GM21360 (cell line): ENCODE measurements around the gene RFC5.
"Not testable (repeated sequence)": the region's sequence is repeated elsewhere in the genome, so short reads cannot be mapped to it uniquely, and the experiment has no call there.

Experiments used
- ATAC-seq: cut with Tn5 transposase; IDR thresholded peaks from one replicate; pipeline ENCODE4 v1.9.1; 2021; ENCODE audit warnings: mild to moderate bottlenecking, moderate library complexity; ENCODE audit not compliant: unreplicated experiment

Gene RFC5

DNA sequence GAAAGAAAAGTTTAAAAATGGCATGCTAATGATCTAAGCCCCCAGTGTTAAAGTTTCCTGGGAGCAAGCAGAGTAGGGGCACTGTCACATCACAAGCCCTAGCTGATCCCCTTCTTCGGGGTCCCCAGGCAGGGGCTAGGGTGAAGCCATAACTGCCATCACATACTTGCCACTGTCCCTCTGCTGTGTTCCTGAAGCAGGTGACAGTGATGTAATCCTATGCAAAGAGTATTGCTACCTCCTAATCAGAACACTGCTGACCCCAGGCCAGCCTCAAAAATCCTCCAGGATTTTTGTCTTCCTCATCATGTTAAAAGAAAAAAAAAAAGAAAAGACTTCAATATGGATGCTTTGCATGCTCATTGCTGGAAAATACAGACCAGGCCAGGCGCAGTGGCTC is 1.2 kb upstream of the RFC5 start:
- no peak for ATAC-seq

DNA sequence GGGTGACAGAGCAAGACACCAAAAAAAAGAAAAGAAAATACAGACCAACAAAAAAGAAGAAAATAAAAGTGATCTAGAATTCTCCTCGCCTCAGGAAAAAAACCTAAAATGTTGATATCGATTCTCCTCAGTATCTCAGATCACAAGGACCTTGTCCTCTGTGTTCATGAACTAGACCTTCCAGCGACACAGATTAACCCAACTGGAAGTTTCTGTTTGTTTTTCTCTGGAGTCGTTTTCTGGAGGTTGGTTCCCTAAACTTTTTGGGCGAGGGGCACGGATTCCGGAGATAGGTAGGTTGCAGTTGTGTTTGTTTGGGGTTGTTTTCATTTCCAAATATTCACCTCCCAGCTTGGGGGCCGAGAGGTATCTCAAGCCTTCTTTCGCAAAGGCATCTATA is 559 bp upstream of the RFC5 start:
- no peak for ATAC-seq

DNA sequence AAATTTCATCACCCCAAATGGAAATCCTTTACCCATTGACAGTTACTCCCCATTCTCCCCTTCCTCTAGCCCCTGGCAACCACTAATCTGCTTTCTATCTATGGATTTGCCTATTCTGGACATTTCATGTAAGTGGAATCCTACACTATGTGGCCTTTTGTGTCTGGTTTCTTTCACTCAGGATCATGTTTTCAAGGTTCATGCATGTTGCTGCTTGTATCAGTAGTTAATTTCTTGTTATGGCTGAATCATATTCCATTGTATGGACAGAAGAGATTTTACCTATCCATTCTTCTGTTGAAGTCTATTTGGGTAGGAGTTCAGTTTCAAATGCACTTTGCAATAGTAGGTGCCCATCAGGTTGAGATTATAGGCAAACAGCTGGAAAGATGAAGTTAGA is 1.4 kb downstream of the RFC5 start:
- ATAC-seq, result no peak

DNA sequence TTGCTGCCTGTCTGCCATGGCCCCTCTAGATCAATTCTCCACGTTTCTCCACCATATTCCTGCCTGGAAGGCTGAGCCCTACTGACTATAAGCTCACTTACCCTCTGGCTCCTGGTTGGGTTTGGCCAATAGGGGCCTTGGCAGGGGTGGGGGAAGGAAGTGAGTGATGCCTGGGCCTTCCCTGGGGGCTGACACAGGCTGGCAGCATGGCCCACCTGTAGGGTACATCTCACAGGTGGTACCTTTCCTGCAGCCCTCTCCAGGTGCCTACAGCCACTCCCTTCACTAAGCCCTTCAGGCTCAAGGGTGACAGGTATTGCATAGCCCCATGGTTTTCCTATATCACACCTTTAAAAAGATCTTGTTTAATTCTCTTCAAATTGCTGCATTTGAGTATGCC is 3.5 kb downstream of the RFC5 start:
- ATAC-seq, result no peak

DNA sequence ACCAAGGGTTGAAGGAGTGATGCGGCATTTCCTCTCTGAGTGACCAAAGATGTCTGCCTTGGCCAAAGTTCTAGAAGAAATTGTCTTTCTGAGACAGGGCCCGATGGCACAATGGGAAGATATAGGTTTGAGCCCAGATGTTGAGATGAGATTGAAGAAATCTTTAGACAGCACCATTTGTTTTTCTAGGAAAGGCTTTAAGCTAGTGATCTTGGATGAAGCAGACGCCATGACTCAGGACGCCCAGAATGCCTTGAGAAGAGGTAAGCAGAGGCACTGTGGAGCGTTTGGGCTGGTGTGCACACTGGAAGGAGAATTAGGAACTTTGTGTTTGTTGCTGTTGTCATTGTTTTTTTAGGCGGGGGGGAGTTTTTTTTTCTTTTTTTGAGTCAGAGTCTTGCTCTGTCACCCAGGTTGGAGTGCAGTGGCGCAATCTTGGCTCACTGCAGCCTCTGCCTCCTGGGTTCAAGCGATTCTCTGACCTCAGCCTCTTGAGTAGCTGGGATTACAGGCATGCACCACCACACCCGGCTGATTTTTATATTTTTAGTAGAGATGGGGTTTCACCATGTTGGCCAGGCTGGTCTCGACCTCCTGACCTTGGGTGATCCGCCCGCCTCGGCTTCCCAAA is 5.7 kb downstream of the RFC5 start:
- ATAC-seq, result not testable (repeated sequence)

DNA sequence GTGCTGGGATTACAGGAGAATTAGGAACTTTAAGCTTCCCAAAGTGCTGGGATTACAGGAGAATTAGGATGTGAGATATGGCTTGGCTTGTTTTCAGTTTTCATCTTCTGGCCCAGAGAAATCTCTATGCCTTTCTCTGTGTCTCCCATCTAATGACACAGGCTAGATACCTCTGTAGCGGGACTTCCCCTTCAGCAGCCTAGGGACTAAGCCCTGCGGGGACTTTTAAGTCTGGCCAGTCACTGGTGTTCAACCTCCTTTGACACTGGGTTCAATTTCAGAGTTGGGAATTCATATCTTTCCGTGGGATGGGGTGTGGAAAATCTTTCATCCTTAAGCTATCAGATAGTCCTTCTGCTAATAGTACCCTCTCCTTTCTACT is 6.2 kb downstream of the RFC5 start:
- no peak for ATAC-seq

DNA sequence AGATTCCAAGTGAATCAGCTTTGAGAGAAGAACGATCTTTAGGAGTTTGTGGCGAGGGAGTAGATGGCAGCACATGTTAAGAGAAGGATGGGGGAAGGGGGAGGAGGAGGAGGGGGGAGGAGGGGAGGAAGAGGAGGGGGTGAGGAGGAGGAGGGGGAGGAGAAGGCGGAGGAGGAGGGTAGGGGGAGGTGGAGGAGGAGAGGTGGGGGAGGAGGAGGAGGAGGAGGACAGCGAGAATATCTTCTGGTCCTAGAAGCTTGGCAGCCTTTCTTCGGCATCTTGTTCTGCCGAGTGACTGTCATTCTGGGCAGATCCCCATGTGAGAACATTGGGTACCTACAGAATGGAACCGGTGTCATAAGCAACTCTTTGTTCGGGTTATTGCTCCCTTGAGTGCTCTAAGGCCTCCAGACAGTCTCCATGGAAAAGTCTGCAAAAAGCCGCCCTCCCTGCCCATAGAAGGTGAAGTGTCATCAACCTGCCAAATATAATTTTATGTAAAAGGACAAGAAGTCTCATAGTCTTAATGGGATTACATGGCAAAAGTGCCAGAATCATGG is 6.9 kb downstream of the RFC5 start:
- no peak for ATAC-seq

DNA sequence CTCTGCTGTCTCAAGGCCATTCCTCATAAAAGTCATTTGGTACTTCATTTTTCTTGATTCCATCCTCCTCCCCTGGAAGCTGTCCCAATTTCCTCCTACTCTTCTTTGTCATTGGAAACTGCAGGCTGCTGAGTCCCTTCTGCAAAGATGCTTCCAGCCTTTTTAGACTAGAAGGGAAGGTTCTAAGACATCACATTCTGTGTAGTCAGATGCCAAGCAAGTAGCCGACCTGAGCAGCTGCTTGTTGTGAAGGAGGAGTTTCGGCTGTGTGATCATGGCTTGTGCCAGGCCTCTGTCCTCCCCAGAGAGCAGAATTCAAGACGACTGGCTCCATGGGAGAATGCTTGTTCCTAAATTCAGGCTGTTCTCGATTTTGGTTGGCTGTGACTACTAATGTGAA is 8.7 kb downstream of the RFC5 start:
- no peak for ATAC-seq

DNA sequence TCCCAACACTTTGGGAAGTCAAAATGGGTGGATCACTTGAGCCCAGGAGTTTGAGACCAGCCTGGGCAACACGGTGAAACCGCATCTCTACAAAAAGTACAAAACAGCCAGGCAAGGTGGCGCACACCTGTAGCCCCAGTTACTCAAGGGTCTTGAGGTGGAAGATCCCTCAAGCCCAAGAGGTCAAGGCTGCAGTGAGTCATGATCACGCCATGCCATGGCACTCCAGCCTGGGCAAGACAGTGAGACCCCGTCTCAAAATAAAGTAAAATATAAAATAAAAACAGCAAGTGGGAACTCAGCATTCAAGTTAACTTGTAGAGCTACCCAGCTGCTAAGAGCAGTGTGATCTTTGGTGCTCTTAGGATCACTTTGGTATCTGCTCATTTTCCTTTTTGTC is 12.7 kb downstream of the RFC5 start:
- ATAC-seq, result no peak

DNA sequence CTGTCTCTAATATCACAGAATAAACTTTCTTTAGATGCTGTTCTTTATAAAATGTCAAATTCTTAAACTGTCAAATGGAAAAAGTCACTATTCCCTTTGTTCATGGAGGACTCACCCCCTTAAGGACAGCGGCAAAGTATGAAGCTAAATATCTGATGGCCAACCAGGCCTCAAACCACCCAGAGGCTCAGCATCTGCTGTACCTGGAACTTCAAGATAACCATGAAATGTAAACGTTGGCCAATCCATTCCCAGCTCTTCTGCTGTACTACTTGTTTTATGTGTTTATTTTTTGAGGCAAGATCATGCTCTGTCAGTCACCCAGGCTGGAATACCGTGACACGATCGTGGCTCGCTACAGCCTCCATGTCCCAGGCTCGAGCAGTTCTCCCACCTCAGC is 15.7 kb downstream of the RFC5 start:
- no peak for ATAC-seq

DNA sequence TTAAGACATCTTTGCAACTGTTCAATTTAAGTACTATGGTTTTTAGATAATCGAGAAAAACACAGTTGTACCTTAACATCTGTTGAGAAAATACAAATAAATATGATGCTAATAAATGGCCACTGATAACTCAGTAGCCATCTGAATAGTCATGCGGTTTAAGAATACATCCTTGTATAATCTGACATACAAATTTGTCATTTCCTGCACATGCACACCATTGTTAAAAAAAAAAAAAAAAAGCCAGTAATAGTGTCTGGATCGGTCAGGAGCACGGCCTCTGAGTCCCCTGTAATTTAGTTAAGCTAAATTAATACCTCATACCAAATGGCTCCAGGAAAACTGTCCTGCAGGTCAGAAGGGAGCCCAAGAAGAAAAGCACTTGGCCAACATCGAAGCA is 16.8 kb downstream of the RFC5 start:
- ATAC-seq, result no peak

DNA sequence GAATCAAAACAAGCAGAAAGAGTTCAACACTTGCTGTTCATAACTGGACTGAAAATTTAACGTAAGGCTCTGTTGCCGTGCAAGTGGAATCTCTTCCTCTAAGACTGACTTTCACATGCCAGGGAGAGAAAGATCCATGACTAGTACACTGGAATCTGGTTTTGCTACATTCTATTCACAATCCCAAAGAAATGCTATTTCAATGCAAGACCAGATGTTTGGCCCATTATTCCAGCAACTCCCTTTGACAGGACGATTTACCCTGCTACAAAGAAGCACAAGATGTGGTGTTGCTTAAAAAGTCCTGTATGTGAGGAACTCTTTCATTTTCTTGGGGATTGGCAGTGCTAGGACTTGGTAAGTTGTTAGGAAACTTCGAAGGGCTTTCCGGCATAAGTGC is 17.4 kb downstream of the RFC5 start:
- ATAC-seq, result no peak

DNA sequence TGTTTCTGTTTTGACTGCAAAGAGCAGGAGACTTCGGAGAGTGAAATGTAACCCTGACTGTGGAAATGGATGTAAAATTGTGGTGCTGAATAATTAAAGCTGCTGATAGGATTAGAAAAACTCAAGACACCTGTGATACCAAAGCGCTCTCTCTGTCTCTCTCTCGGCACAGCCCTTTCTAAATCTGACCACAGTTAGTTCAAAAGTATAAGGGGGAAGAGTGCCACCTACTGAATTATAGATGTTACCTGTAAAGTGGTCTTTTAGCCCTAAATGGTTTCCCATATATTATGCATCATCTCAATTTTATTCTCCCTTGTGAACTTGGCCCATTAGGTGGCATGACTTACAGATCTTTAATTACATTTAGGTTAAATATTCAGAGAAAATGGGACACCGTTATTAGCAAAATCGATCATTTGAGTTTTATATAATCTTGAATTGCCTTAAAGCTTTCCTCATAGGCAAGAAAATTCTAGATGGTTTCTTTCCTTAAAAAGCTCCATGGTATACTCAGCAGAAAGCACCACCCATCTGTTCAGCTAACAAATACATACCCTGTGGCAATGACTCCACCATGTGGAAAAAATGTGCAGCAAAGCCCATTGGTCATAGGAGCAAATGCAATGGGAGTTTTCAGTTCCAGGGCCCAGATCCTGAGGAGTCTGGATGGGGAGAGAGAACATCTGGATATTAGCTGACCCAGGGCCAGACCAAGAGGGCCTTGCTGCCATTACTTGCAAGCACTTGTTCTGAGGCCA is 18.1 kb downstream of the RFC5 start:
- no peak for ATAC-seq

DNA sequence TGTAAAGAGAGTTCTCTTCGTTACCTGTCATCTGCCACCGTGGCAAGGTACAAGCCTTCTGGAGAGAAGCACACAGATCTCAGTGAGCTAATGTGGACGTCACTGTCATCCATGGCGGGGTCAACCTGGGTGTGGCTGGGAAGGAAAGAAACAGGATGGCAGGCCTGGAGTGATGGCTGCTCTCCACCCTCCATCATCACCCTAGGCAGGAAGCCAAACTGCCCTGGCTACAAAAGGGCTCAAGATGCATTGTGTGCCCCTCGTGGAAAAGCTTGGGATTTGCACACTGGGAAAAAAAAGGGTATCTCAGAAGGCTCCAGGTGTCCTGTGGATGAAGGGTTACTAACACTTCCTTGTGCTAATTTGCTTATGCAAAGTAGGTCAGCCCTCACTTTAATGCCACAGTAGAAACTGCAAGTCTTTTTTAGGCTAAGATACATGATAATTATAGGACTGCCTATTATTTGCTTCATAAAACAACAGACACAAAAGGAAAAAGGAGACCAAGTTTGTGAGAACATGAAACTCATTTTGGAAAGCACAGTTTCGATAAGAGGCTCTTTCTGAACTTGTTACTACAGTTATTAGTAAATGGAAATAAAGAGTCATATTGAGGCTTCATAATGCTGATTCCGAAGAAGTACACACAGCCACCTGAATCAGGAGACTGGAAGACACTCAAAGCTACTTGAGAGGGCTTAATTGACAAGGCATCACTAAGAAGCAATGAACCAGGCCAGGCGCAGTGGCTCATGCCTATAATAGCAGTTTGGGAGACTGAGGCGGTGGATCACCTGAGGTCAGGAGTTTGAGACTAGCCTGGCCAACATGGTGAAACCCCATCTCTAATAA is 18.9 kb downstream of the RFC5 start:
- peak; percentile 88 for ATAC-seq

DNA sequence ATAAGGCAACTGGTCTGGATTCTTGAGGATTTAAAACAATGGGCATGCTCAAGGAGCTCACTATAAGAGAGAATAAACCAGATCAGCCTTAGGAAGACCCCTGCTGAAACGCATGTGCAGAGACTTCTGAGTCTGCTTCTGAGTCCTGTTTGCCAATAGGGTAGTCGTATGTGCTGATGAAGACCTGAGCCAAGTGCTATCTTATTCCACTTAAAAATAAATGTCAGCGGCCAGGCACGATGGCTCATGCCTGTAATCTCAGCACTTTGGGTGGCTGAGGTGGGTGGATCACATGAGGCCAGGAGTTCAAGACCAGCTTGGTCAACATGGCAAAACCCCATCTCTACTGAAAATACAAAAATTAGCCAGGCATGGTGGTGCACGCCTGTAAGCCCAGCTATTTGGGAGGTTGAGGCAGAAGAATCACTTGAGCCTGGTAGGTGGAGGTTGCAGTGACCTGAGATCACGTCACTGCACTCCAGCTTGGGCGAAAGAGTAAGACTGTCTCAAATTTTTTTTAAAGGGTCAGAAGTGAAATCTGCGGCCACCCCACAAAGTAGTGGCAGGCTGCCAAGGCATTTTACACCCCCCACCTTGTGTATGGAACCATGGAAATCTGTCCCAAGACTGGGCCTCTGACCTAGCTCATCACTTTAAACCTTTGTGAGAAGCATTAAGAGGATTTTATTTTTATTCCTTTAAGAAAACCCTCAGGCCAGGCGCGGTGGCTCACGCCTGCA is 20.3 kb downstream of the RFC5 start:
- no peak for ATAC-seq

DNA sequence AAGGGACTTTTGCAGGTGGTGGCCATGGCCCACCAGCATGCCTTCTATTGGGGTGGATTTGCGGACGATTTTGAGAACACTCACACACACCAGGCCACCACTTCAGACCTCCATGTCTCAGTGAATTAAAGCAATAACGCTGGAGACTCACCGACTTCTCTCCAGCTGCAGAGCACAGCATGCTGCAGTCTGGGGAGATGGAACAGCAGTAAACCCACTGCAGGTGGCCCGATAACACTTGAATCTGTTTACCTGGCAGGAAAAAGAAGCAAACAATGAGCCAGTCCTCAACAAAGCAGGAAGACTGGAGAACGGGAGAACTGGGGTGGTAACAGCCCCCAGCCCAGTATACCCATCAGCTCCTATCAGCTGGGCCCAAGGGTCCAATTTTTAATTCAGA is 21.6 kb downstream of the RFC5 start:
- ATAC-seq, result no peak

DNA sequence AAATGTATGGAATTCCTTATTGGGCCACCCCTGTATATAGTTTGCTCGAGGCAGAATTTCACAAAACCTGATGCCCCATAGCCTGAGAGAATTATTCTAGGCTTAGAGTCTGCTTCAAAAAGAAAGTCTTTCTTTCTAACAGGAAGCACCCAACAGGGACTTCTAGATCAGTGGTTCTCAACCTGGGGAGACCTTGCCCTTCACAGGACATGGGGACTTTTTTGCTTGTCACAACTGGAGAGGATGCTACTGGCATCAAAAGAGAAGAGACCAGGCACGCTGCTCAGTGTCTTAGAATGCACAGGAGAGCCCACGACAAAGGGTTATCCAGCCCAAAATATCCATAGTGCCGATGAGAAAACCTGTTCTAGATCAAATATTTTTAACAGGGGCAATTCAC is 25.6 kb downstream of the RFC5 start:
- no peak for ATAC-seq

DNA sequence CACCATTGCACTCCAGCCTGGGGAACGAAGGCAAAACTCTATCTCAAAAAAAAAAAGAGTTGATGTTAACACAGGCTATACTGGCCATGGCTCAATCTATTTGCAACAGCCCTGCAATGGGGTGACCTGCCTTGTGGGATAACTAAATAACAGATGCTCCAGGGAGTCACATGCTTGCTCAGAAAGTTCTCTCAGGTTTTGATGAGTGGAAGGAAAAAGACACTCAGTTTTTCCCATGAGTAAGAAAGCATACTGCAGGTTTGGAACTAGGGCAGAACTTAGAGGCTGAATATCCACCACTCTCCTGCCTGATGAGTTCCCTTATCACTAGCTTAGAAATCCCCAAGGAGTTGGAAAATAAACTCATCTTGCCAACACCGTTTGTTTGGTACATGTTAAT is 27.6 kb downstream of the RFC5 start:
- no peak for ATAC-seq

DNA sequence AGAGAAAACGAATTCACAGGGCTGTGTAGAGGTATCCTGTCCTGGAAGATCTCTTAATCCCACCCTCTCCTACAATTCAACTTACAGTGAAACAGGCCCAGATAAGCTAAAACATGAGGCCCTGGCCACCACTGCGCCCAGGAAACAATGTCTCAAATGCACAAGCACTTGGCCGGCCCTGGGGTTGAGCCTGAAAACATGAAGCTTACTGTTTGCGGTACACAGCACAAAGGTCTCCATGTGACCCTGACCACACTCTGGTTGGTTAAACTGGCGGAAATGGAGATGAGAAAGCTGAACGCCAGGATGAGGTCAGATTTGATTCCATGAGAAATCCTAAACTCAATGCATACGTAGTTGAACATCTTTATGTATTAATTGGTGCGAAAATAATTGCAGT is 28.1 kb downstream of the RFC5 start:
- no peak for ATAC-seq

DNA sequence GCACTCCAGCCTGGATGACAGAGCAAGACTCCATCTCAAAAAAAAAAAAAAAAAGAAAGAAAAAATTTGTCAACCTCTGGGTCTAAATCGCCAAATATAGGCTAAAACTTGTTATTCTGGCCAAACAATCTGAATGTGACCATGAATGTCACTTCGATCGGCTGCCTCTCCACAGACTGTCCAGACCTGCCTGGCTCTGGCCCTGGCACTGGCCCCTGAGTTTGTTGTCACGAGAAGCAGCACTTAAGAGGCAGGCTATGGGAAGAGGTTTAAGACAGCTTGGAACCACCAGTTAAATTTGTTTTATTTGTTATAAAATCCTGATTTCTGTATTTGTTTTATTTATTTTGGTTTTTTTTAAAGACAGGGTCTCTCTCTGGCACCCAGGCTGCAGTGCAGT is 29.9 kb downstream of the RFC5 start:
- no peak for ATAC-seq
